ENCODE results near the gene HGS.

HGS gene

GRCh38 chr17:81683584-81684441 lies at the start of gene HGS, which contains the start of gene ARL16:
TSS of gene HGS (plus strand) at chr17:81684011. CDS start at chr17:81684067, 56 bp downstream.
TSS of gene ARL16 (minus strand) at chr17:81683797. CDS start at chr17:81683753, 44 bp downstream.
- peak; percentile 92 to 95 for DNase-seq (ENCODE audit: low read depth in 2 of 2, low spot score in 1 of 2)

GRCh38 chr17:81635431-81635830 lies 48.4 kb upstream of the HGS start:
- no peak for DNase-seq (ENCODE audit: low read depth in 2 of 2, low spot score in 1 of 2)

DNA sequence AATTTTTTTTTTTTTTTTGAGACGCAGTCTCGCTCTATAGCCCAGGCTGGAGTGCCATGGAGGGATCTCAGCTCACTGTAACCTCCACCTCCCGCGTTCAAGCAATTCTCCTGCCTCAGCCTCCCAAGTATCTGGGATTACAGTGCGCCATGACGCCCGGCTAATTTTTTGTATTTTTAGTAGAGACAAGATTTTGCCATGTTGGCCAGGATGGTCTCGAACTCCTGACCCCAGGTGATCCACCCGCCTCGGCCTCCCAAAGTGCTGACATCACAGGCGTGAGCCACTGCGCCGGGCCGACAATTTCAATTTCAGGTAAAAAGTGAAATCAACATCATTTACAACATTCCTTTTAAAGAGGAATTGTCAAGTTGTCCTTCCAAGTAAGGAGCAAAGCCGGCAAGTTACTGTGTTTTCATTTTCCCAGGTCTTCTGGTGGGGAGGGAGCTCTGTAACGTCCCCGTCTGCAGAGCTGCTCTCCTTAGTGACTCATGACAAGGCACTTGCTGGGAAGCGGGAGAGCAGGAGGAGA lies 47.8 kb upstream of the HGS start:
- no peak for DNase-seq (ENCODE audit: low read depth in 2 of 2, low spot score in 1 of 2)

DNA sequence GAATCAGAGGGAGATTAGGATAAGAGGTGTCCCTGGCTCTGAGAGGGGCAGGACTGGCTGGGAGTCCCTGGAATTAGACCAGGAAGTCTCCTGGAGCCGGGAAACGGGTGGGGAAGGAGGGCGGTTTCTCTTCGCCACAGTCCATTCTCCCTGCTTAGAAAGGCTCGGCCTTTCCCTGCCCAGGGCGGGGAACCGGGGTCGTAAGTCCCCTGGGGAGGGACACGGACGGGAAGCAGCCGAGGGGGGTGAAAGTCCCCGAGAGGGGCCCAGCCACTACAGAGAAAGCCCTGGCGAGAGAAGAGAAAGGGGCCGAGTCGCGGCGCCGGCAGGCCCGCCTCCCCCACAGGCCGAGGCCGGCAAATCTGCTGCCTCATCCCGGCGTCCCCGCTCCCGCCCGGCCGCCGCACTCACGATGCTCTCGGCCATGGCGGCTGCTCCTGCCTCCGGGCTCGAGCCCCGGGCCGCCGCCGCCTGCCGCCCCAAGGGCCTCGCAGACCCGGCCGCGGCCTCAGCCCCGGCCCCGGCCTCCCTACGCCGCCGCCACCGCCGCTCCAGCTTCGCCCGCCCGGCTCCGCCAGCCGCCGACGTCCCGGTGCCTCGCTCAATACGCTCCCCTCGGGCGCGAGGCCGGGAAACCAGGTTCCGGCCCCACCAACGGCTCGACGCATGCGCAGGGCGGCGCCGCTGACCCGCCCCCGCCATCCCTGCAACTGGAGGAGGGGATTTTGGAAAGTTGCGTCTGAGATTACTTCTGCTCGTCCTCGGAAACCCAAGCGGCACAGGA lies 47.1 kb upstream of the HGS start, which contains the start of the genes NPLOC4 and TSPAN10:
Gene NPLOC4, minus strand, starts transcription at position 608 of the 784 bp plus-strand sequence. Its CDS starts 182 bp downstream, at position 426.
Gene TSPAN10, plus strand, starts transcription at position 692 of the 784 bp plus-strand sequence. CDS start 5,217 bp downstream, outside the sequence.
- peak; percentile 65 to 68 for DNase-seq (ENCODE audit: low read depth in 2 of 2, low spot score in 1 of 2)

DNA sequence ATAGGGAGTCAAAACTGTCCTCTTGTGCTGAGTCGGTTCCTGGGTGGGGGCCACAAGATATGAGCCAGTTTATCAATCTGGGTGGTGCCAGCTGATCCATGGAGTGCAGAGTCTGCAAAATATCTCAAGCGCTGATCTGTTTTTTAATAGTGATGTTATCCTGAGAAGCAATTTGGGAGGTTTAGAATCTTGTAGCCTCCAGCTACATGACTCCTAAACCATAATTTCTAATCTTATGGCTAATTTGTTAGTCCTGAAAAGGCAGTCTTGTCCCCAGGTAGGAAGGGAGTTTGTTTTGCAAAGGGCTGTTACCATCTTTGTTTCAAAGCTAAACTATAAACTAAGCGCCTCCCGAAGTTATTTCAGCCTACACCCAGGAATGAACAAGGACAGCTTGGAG lies 45.1 kb upstream of the HGS start:
- DNase-seq (ENCODE audit: low read depth in 2 of 2, low spot score in 1 of 2): no peak

DNA sequence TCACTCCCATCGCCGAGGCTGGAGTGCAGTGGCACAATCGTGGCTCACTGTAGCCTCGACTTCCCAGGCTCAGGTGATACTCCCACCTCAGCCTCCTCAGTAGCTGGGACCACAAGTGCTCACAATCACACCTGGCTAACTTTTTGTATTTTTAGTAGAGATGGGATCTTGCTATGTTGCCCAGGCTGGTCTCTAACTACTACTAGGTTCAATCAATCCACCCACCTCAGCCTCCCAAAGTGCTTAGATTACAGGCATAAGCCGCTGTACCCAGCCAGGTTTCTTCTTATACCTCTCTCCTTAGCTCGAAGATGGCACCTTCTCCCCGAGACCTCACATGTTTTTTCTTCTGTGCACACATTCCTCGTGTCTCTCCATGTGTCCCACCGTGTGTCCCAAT lies 43.8 kb upstream of the HGS start:
- no peak for DNase-seq (ENCODE audit: low read depth in 2 of 2, low spot score in 1 of 2)

DNA sequence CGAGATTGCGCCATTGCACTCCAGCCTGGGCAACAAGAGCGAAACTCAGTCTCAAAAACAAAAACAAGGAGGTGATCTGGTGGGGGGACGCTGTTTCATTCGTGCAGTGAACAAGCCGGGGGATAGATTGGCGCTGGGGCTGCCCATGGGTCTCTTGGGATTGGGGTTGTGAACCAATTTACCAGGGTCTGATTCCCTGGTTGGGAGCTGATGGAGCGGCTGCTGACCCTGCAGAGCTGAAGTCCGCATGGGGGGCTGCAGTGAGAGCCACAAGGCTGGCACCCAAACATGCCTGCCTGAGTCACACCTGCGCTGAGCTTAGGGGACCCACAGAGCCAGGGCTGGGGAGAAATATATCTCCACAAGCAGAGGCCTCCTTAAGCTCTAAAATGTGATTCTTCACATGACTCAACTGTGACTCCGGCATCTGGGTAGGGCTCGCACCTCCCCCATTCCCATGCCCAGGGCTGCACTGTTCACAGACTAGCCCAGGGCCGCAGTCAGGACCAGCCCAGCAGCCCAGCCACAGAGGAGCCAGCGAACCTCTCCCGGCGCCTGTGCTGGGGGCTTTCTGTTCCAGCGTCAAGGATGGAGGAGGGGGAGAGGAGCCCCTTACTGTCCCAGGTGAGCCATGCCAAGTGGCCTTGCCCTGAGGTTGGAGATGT lies 41.9 kb upstream of the HGS start:
- no peak for DNase-seq (ENCODE audit: low read depth in 2 of 2, low spot score in 1 of 2)

GRCh38 chr17:81644496-81644895 lies 39.3 kb upstream of the HGS start:
- DNase-seq (ENCODE audit: low read depth in 2 of 2, low spot score in 1 of 2): no peak

- DNase-seq (ENCODE audit: low read depth in 2 of 2, low spot score in 1 of 2): no peak
These were observed 38.5 kb upstream of the HGS start for GRCh38 chr17:81644976-81645952.

DNA sequence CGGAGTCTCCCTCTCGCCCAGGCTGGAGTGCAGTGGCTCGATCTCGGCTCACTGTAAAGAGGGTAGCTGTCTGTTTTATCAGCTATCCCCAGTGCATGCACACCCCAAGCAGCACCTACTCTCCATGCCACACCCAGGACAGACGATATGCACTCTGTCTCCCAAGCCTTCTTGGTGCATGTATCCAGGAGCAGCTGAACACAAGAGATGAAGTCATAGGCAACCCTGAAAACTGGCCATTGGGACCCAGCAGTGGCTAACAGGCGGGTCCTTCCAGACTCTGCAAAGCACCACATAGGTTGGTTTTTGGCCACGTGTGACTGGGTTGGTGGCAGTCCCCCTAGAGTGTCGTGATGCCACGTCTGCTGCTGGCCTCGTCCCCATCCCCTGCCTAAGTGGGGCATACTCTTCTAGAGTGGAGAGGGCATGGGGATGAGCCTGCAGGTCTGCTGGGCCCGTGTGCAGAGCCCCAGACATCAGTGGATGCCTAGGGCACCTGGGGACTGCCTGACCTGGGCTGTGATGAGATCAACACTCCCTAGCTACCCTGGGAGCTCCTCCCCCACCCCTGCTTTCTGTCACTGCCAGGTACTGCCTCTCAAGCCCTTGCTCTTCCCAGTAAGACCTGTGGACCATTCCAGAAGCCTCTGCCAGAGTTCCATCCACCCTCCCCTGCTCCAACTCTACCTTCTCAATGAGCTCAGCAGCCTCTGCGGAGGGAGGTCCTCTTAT lies 36.8 kb upstream of the HGS start:
- DNase-seq (ENCODE audit: low read depth in 2 of 2, low spot score in 1 of 2): no peak

GRCh38 chr17:81647640-81648012 lies 36.2 kb upstream of the HGS start:
- DNase-seq (ENCODE audit: low read depth in 2 of 2, low spot score in 1 of 2): no peak

- no peak for DNase-seq (ENCODE audit: low read depth in 2 of 2, low spot score in 1 of 2)
These were observed 35.7 kb upstream of the HGS start for GRCh38 chr17:81648013-81648706.

DNA sequence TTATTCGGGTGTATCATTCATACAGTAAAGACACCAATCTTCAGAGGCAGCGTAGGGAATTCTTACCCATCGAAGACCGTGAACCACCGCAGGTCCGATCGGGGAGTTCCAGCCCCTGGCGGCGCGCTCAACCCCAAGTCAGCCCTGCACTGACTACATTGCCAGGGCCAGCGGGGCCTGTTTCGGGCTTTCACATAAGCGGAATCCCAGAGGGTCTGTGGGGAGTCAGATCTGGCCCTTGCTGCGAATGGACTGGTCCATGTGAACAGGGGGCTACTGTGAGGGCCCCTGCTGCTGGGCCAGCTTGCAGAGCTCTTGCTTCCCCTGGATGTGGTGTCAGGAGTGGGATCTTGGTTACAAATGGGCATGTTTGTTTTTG lies 35.1 kb upstream of the HGS start:
- no peak for DNase-seq (ENCODE audit: low read depth in 2 of 2, low spot score in 1 of 2)

- no peak for DNase-seq (ENCODE audit: low read depth in 2 of 2, low spot score in 1 of 2)
These were observed 32.9 kb upstream of the HGS start for GRCh38 chr17:81650951-81651350.

DNA sequence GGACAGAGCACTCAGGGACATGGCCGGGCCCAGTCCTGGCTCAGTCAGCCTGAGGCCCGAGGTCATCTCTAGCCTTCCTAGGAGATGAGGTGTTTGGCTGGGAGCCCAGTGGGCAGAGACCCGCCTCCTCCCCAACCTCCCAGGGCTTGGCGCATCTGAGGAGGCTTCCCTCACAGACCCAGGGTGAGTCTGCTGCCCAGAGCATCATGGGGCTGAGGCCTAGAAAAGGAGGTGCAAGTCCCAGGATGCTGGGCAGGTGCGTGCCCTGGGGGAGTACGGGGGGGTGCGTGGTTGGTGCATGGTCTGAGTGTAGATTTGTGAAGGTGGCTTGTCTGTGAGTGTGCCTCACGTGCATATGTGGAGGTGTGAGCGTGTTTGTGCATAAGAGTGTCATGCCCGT lies 32.1 kb upstream of the HGS start:
- no peak for DNase-seq (ENCODE audit: low read depth in 2 of 2, low spot score in 1 of 2)

DNA sequence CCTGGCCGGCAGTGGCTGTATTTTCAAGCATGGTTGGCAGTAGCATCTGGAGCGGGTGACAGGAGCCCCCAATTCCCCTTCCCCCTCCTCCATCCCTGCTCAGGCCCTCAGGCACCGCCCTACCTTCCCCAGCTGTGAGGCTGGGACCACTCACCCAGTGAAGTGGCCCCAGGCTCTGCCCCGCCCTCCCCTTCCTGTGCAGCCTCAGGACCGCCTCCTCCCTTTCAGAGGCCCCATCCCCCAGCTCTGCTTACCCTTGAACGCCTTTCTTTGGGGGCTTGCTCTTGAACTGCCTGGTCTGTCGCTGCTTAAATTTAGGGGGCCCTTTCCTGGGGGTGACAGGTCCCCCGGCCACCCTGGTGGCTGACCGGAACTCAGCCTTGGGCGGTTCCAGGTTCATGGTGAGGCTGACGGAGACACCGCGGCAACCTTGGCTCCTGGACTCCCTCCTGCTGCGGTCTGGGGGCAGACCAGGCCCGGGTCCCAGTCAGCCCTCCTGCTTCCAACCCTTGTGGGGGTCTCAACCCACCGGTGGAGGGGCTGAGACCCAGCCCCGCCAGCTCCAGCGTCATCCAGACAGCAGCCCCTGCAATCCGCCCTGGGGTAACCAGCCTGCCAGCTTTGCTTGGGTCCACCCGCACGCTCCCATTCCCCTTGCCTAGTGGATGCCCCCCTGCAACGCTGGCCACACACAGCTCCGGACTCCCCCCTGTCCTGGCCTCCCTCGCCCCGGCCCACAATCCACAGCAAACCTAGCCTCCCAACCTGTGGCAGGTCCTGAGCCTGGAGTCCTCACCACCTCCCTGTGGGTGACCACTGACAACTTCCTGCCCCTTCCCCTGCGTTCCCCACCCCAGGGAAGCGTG lies 30.7 kb upstream of the HGS start:
- DNase-seq (ENCODE audit: low read depth in 2 of 2, low spot score in 1 of 2): no peak

DNA sequence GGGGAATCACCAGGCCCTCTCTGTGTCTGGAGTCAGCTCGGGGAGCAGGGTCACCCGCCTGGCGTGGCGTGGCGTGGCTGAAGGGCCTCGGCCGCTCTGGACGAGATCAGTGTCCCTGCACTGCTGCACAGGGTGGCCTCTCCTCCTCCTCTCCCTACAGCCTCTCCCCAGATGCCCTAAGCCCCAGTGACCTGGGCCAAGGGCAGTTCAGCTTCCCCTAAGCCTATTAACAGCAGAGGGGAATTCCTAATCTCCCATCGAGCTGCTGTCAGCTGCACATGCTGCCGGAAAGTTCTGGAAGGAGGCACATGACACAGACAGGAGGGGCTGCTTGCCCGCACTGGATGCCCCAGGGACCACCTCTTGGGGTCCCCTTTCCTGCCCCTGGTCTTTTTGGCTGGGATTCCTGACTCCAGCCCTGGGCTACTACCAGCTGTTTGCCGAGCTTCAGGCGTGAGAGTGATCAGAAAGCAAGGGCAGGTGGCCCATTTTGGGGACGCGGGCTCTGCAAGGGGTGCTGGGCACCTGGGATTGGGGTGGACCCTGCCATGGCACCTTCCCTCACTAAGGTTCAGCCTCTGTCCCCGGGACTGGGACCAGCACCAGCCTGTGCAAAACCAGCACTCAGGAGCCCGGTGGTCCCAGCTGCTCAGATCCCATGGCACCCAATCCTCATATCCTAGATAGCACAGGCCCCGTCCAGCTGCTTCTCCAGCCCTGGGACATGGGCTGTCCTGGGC lies 28.3 kb upstream of the HGS start:
- DNase-seq (ENCODE audit: low read depth in 2 of 2, low spot score in 1 of 2): no peak

All from stimulated activated CD8-positive, alpha-beta memory T cell treated with anti-CD3 and anti-CD28 coated beads, Interleukin-4, amount 100 ng/mL, for 4 hours (primary cell).